PC-3 (cell line): ENCODE measurements around the gene PARP16. TPM values are rescaled to one million over a fixed set of nuclear protein-coding genes. Genes with fewer than 3 reads are reported as not detected.

ENCODE experiments used
- ATAC-seq: fragments of 200-7000 bp; cut with Tn5 transposase; 2 replicates; pipeline ENCODE4 v1.9.1; 2020; ENCODE audit warnings: mild to moderate bottlenecking, moderate library complexity
- BruUV-seq: library from RNA; stranded (reverse); fragments of 400-500 nt; replicated peaks from 2 replicates; lab custom pipeline; 2021; lab: Mats Ljungman, UMichigan
- CTCF ChIA-PET: fragments of 300-600 bp; sonication (Branson Sonifier 250); formaldehyde crosslinking; loops from one replicate; lab custom pipeline; 2022; ENCODE audit warnings: antibody characterized with exemption; lab: Charles Lee
- POLR2A ChIA-PET: fragments of 300-600 bp; sonication (Branson Sonifier 250); formaldehyde crosslinking; loops from one replicate; lab custom pipeline; 2022; ENCODE audit warnings: antibody characterized with exemption; ENCODE audit not compliant: unreplicated experiment; lab: Charles Lee
- DNase-seq: peaks from one replicate; pipeline ENCODE4 v3.0.0-alpha.2; 2015
- H2AFZ ChIP-seq: fragments of 300-600 bp; sonication (generic); 2 replicates; pipeline ENCODE4 v1.6.0; 2016; ENCODE audit warnings: antibody characterized with exemption, low read length
- H3F3A ChIP-seq: fragments of 300-600 bp; sonication (generic); one replicate; pipeline ENCODE4 v1.6.0; 2017; ENCODE audit warnings: antibody characterized with exemption, low read length, control low read depth, mild to moderate bottlenecking; ENCODE audit not compliant: unreplicated experiment
- H3K27ac ChIP-seq: fragments of 300-600 bp; sonication (generic); 2 replicates; pipeline ENCODE4 v1.5.1; 2016; ENCODE audit warnings: mild to moderate bottlenecking, low read length
- H3K27me3 ChIP-seq: fragments of 300-600 bp; sonication (generic); 2 replicates; pipeline ENCODE4 v1.6.1; 2016; ENCODE audit warnings: low read length, mixed read lengths
- H3K36me3 ChIP-seq: fragments of 300-600 bp; sonication (generic); 2 replicates; pipeline ENCODE4 v1.6.1; 2016; ENCODE audit warnings: low read depth, mixed run types, low read length, mixed read lengths
- H3K4me1 ChIP-seq: fragments of 300-600 bp; sonication (generic); 2 replicates; pipeline ENCODE4 v1.5.1; 2016; ENCODE audit warnings: low read length; ENCODE audit not compliant: insufficient read depth
- H3K4me2 ChIP-seq: fragments of 300-600 bp; sonication (generic); 2 replicates; pipeline ENCODE4 v1.6.0; 2016; ENCODE audit warnings: low read length
- H3K4me3 ChIP-seq: fragments of 300-600 bp; sonication (generic); 2 replicates; pipeline ENCODE4 v1.5.1; 2016; ENCODE audit warnings: mild to moderate bottlenecking, low read length, mixed read lengths
- H3K79me2 ChIP-seq: fragments of 300-600 bp; sonication (generic); 2 replicates; pipeline ENCODE4 v1.6.1; 2017; ENCODE audit warnings: low read length, mixed read lengths
- H3K9ac ChIP-seq: fragments of 300-600 bp; sonication (generic); 2 replicates; pipeline ENCODE4 v1.6.0; 2016; ENCODE audit warnings: mild to moderate bottlenecking, low read length
- H3K9me2 ChIP-seq: fragments of 300-600 bp; sonication (generic); replicated peaks from 2 replicates; pipeline ENCODE4 v1.6.1; 2016; ENCODE audit warnings: mixed run types, low read length, mixed read lengths
- H3K9me3 ChIP-seq: fragments of 300-600 bp; sonication (generic); 2 replicates; pipeline ENCODE4 v1.6.1; 2016; ENCODE audit warnings: low read length, mixed read lengths
- H4K20me1 ChIP-seq: fragments of 300-600 bp; sonication (generic); 2 replicates; pipeline ENCODE4 v1.6.1; 2016; ENCODE audit warnings: low read length, mixed read lengths
- EZH2 ChIP-seq: fragments of 300-600 bp; sonication (generic); IDR thresholded peaks from one replicate; pipeline ENCODE4 v1.6.1; 2017; ENCODE audit warnings: antibody characterized with exemption, mild to moderate bottlenecking, low read length; ENCODE audit not compliant: unreplicated experiment
- EZH2phosphoT487 ChIP-seq: fragments of 300-600 bp; sonication (generic); IDR thresholded peaks from 2 replicates; pipeline ENCODE4 v1.6.1; 2018; ENCODE audit warnings: mild to moderate bottlenecking, antibody characterized with exemption, low read length, borderline replicate concordance
- intact Hi-C: fragments of 100-400 bp; cut with micrococcal nuclease; formaldehyde crosslinking; loops from 2 replicates; pipeline ENCODE4 v1.9.0; 2023
- total RNA-seq: library from RNA; depleted of rRNA; stranded (reverse); fragments of >200 nt; gene quantifications from 2 replicates; pipeline ENCODE4 v1.2.3, GENCODE V29; 2014
- TF ChIP-seq, protein P1 (sequence below): fragments of 300-600 bp; sonication (generic); conservative IDR thresholded peaks from 2 replicates; pipeline ENCODE4 v1.5.1; 2017; ENCODE audit warnings: antibody characterized with exemption, low read depth, mild to moderate bottlenecking, low read length

The PARP16 gene
- total RNA-seq, 1 experiment from 2014 or later, result 6.4 TPM

DNA sequence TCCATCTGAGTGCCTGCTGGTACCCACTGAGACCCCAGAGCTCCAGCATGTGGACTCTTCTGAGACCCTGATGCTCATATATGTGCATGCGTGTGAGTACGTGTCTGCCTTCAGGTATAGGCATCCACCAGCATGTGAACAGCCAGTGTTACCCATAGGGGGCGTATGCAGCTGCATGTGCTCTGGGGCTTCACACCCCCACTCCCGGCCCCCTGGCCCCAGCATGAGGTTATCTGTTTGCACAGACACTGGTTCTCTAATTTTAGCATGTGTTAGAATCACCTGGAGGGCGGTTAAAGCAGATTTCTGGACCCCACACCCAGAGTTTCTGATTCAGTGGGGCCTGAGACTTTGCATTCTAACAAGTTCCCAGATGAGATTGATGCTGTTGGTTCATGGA lies 74.6 kb downstream of the PARP16 start:
- H3K9me3 ChIP-seq, result no peaks in the 10 kb centered on the region
- no TSS peak for BruUV-seq
- no peaks in the 10 kb centered on the region for H3K4me1 ChIP-seq
- intact Hi-C loops, result no loop called here
- H3K9ac ChIP-seq, result no peak overlapping the region
- POLR2A ChIA-PET, result no interaction called here
- no peak for DNase-seq
- H3K4me3 ChIP-seq, result no peak overlapping the region
- TF ChIP-seq EZH2phosphoT487 (no peak), EZH2 (no peak)
- TF ChIP-seq, protein P1, sequence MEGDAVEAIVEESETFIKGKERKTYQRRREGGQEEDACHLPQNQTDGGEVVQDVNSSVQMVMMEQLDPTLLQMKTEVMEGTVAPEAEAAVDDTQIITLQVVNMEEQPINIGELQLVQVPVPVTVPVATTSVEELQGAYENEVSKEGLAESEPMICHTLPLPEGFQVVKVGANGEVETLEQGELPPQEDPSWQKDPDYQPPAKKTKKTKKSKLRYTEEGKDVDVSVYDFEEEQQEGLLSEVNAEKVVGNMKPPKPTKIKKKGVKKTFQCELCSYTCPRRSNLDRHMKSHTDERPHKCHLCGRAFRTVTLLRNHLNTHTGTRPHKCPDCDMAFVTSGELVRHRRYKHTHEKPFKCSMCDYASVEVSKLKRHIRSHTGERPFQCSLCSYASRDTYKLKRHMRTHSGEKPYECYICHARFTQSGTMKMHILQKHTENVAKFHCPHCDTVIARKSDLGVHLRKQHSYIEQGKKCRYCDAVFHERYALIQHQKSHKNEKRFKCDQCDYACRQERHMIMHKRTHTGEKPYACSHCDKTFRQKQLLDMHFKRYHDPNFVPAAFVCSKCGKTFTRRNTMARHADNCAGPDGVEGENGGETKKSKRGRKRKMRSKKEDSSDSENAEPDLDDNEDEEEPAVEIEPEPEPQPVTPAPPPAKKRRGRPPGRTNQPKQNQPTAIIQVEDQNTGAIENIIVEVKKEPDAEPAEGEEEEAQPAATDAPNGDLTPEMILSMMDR, result peak; percentile 55; the same call in 1 of the 2 replicates
- ATAC-seq, result no peak
- H3K27ac ChIP-seq, result no peak overlapping the region
- no peaks in the 10 kb centered on the region for H3K9me2 ChIP-seq
- no peaks in the 10 kb centered on the region for H3K36me3 ChIP-seq
- H2AFZ ChIP-seq, result no peak overlapping the region
- H4K20me1 ChIP-seq, result no peaks in the 10 kb centered on the region
- no peaks in the 10 kb centered on the region for H3K27me3 ChIP-seq
- H3F3A ChIP-seq, result no peaks in the 10 kb centered on the region
- no peaks in the 10 kb centered on the region for H3K79me2 ChIP-seq
- CTCF ChIA-PET, result no interaction called here
- no peak overlapping the region for H3K4me2 ChIP-seq

DNA sequence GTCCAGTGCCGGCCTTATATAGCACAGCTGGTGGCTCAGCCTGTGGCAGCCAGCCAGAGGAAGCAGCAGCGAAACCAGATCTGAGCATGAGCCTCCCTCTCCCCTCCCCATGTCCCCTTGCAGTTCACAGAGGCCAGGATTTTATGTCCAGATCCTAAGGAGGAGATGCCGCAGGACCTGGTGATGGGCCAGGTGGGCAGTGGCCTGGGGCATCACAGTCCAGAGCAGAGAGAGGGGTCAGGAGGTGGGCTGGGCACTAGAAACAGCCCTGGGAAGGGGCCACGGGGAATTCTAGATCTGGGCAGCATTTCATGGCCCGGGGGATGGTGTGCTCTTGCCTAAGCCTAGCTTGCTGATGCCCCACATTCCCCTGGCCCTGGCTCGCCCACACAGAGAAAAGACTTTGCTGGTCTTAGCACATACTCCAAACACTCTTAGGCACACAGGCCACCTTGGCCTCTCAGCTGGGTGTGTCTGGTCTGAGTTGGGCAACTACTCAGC lies 75.2 kb downstream of the PARP16 start:
- no peak for TF ChIP-seq EZH2
- TF ChIP-seq EZH2phosphoT487, result no peak
- TF ChIP-seq, protein P1, result no peak
- ATAC-seq (no peak), DNase-seq (no peak)
- POLR2A ChIA-PET, result no interaction called here
- no peaks in the 10 kb centered on the region for H3K9me2 ChIP-seq
- CTCF ChIA-PET, result no interaction called here
- no peaks in the 10 kb centered on the region for H3K4me1 ChIP-seq
- no peaks in the 10 kb centered on the region for H3K79me2 ChIP-seq
- intact Hi-C loops, result no loop called here
- no peak overlapping the region for H3K4me3 ChIP-seq
- H3K4me2 ChIP-seq, result no peak overlapping the region
- H3F3A ChIP-seq, result no peaks in the 10 kb centered on the region
- no peaks in the 10 kb centered on the region for H4K20me1 ChIP-seq
- H3K27me3 ChIP-seq, result no peaks in the 10 kb centered on the region
- H2AFZ ChIP-seq, result no peak overlapping the region
- no TSS peak for BruUV-seq
- no peak overlapping the region for H3K27ac ChIP-seq
- H3K36me3 ChIP-seq, result no peaks in the 10 kb centered on the region
- no peaks in the 10 kb centered on the region for H3K9me3 ChIP-seq
- H3K9ac ChIP-seq, result no peak overlapping the region

DNA sequence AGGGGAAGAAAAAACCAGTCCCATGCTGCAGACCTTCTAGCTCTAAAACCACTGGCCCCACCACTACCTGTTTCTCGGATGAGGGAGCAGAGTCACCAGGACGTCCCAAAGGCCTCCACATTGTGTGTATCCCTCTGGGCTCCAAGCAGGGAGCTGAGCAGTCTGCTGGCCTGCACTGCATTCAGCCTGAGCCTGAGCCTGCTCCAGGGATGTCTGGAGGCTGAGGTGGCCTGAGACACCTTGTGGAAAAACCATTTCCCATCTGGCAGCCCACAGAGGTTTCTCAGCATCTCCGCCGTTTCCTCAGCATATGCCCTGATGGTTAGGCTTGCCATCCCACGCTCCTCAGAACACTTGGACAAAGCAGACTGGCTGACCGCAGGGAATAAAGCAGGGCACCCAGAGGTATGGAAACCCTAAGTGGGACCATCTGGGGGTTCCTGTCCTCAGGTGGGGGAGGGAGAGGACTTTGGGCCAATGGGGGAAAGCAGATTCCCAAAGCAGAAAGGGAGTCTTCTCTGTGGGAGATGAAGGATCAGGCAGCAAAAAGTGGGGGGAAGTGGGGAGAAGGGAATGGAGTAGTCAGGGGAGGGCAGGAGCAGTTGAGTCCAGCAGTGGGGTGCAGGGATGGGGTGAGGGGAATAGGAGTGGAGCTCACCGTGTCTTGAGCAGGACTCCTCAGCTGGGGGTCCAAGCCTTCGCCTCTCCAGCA lies 75.8 kb downstream of the PARP16 start, which contains the start of gene CILP:
CILP (minus strand) TSS at position 704 of the 712 bp plus-strand sequence. CDS start 1,718 bp downstream, outside the sequence.
- no peak within 1 kb of the TSS for H3K4me3 ChIP-seq
- intact Hi-C loops, result no loop called here
- no peaks in the 10 kb centered on the region for H3K9me3 ChIP-seq
- H3K9ac ChIP-seq, result no peak within 1 kb of the TSS
- no peaks in the 10 kb centered on the region for H4K20me1 ChIP-seq
- BruUV-seq, result no TSS peak
- CTCF ChIA-PET, result no interaction called here
- ATAC-seq (no peak), DNase-seq (no peak)
- no peak within 1 kb of the TSS for H2AFZ ChIP-seq
- H3K9me2 ChIP-seq, result no peaks in the 10 kb centered on the region
- TF ChIP-seq EZH2 (no peak), EZH2phosphoT487 (no peak)
- TF ChIP-seq, protein P1, result no peak
- H3K79me2 ChIP-seq, result no peaks in the 10 kb centered on the region
- no peaks in the 10 kb centered on the region for H3K4me1 ChIP-seq
- no peaks in the 10 kb centered on the region for H3K36me3 ChIP-seq
- H3F3A ChIP-seq, result no peaks in the 10 kb centered on the region
- POLR2A ChIA-PET, result no interaction called here
- H3K27me3 ChIP-seq, result no peaks in the 10 kb centered on the region
- H3K4me2 ChIP-seq, result no peak within 1 kb of the TSS
- H3K27ac ChIP-seq, result no peak within 1 kb of the TSS
